ENCODE data around the gene MRPS18B. TPM values are rescaled to one million over a fixed set of nuclear protein-coding genes. Genes with fewer than 3 reads are reported as not detected.

The MRPS18B gene
- total RNA-seq (2021; ENCODE audit: unreplicated experiment) (69.1 TPM), Bru-seq, nascent RNA (percentile 89 among the genes with signal in this experiment), BruChase-seq, experiment 1, labeled RNA remaining after a 2-hour chase (percentile 87 among the genes with signal in this experiment), BruChase-seq, experiment 2, labeled RNA remaining after a 6-hour chase (percentile 90 among the genes with signal in this experiment)
- 60.3 TPM for polyA plus RNA-seq (2012; ENCODE audit: insufficient read length)
- long read RNA-seq, transcript MRPS18B-206 (7 exons, 1,532 nt): major isoform, 71 of 156 reads
- long read RNA-seq, partial matches to known transcripts: 1 of 156 reads
- long read RNA-seq, other reads (novel, unspliced or antisense): 84 of 156 reads

DNA sequence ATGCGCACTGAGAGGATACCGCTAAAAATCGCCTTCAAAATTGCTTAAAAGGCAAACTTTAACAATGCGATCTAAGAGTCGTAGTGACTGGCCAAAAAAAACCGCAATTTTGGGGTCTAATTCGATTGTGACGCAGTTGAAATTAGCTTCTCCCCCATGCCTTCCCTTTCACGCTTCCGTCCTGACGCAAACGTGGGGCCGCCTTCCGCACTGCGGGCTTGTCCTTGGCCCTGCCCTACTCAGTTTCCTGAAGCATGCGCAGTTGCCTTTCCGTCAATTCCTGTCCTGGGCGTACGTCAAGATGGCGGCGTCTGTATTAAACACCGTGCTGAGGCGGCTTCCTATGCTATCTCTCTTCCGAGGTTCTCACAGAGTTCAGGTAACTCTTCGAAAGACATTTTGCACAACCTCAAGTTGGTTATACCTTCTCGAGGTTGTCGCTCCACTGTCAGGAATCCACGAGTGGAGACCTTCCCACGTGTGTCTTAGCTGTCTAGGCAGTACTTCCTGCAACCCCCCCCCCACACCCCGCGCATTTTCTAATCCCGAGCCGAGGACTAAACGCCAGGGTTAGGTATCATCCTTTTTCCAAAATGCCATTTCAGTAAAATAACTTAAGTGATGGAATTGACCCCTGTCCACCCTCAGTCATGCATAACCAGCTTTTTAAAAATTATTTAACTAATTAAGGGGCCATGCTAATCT, at the start of gene MRPS18B:
TSS of gene MRPS18B (plus strand) at position 276 of the 705 bp plus-strand sequence. CDS start at position 302, 26 bp downstream.
- Histone ChIP-seq H3K4me3 (ENCODE audit: low read depth in 2 of 2, low read length in 2 of 2) (peak within 1 kb of the TSS; percentile 71 to 98), H3K27me3 (ENCODE audit: control insufficient read depth, insufficient read depth, low read length) (no peaks in the 10 kb centered on the region), H3K9me3 (ENCODE audit: control insufficient read depth, insufficient read depth, low read depth, low read length) (no peaks in the 10 kb centered on the region), H3K4me1 (ENCODE audit: control insufficient read depth, insufficient read depth, low read length) (peaks cover 26% of the 10 kb centered on the region), H3K27ac (ENCODE audit: low read length) (peak within 1 kb of the TSS; percentile 100), H3K36me3 (ENCODE audit: control insufficient read depth, insufficient read depth, low read length) (peaks cover 22% of the 10 kb centered on the region)
- peak; percentile 90 for ATAC-seq
- TSS peak; percentile 93 for BruUV-seq (replicated peaks)
- TF ChIP-seq SIN3A (IDR thresholded peaks at IDR 0.05; ENCODE audit: borderline replicate concordance, insufficient read depth, low read depth, low read length) (0 out of 2 replicates have a peak, but pooled peaks have one; percentile 78), POLR2AphosphoS5 (IDR thresholded peaks at IDR 0.05; ENCODE audit: low read depth, low read length) (peak; percentile 91), TCF7L2 (IDR thresholded peaks at IDR 0.05; ENCODE audit: low read depth, low read length) (no peak)
- TF ChIP-seq, protein P1, sequence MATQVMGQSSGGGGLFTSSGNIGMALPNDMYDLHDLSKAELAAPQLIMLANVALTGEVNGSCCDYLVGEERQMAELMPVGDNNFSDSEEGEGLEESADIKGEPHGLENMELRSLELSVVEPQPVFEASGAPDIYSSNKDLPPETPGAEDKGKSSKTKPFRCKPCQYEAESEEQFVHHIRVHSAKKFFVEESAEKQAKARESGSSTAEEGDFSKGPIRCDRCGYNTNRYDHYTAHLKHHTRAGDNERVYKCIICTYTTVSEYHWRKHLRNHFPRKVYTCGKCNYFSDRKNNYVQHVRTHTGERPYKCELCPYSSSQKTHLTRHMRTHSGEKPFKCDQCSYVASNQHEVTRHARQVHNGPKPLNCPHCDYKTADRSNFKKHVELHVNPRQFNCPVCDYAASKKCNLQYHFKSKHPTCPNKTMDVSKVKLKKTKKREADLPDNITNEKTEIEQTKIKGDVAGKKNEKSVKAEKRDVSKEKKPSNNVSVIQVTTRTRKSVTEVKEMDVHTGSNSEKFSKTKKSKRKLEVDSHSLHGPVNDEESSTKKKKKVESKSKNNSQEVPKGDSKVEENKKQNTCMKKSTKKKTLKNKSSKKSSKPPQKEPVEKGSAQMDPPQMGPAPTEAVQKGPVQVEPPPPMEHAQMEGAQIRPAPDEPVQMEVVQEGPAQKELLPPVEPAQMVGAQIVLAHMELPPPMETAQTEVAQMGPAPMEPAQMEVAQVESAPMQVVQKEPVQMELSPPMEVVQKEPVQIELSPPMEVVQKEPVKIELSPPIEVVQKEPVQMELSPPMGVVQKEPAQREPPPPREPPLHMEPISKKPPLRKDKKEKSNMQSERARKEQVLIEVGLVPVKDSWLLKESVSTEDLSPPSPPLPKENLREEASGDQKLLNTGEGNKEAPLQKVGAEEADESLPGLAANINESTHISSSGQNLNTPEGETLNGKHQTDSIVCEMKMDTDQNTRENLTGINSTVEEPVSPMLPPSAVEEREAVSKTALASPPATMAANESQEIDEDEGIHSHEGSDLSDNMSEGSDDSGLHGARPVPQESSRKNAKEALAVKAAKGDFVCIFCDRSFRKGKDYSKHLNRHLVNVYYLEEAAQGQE (IDR thresholded peaks at IDR 0.05; ENCODE audit: insufficient read depth in 1 of 2, low read depth in 2 of 2, low read length in 1 of 2): peak in 1 of 2 experiments; percentile 52; a peak in 1 of 4 replicates
- TF ChIP-seq, protein P2, sequence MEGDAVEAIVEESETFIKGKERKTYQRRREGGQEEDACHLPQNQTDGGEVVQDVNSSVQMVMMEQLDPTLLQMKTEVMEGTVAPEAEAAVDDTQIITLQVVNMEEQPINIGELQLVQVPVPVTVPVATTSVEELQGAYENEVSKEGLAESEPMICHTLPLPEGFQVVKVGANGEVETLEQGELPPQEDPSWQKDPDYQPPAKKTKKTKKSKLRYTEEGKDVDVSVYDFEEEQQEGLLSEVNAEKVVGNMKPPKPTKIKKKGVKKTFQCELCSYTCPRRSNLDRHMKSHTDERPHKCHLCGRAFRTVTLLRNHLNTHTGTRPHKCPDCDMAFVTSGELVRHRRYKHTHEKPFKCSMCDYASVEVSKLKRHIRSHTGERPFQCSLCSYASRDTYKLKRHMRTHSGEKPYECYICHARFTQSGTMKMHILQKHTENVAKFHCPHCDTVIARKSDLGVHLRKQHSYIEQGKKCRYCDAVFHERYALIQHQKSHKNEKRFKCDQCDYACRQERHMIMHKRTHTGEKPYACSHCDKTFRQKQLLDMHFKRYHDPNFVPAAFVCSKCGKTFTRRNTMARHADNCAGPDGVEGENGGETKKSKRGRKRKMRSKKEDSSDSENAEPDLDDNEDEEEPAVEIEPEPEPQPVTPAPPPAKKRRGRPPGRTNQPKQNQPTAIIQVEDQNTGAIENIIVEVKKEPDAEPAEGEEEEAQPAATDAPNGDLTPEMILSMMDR (IDR thresholded peaks at IDR 0.05): no peak
- ChIA-PET CTCF (no interaction called here), POLR2A (no interaction called here)
- in situ Hi-C loops (cut with HindIII; ENCODE audit: low pct_unique_long_range_greater_than_20kb, low sequenced_read_pairs): no loop called here
- intact Hi-C loops (cut with micrococcal nuclease; ENCODE audit: unreplicated experiment): no loop called here
- DNase-seq (ENCODE audit: low read depth, low spot score): peak; percentile 97

DNA sequence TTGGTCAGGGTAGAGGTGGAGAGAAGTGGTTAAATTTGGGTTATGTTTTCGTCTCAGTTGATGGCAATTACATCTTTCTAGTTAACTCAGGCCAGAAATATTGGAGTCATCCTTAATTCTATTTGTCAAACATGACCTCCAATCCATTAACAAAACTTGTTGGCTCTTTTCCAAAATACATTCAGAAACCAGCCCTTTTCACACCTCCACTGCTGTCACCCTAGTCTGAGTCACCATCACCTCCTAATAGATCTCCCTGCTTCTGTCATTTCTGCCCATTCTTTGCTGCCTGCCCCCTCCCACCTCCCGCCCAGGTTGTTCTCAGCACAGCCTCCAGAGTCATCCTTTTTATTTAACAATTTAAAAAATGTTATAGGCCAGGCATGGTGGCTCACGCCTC, 49.4 kb upstream of the MRPS18B start:
- ATAC-seq (no peak), DNase-seq (ENCODE audit: low read depth, low spot score) (no peak)
- TF ChIP-seq POLR2AphosphoS5 (IDR thresholded peaks at IDR 0.05; ENCODE audit: low read depth, low read length): no peak
- no peak for TF ChIP-seq SIN3A (IDR thresholded peaks at IDR 0.05; ENCODE audit: borderline replicate concordance, insufficient read depth, low read depth, low read length)
- TF ChIP-seq TCF7L2 (IDR thresholded peaks at IDR 0.05; ENCODE audit: low read depth, low read length): no peak
- TF ChIP-seq, protein P1 (IDR thresholded peaks at IDR 0.05; ENCODE audit: insufficient read depth in 1 of 2, low read depth in 2 of 2, low read length in 1 of 2): no peak
- TF ChIP-seq, protein P2 (IDR thresholded peaks at IDR 0.05): no peak
- ChIA-PET POLR2A (no interaction called here), CTCF (no interaction called here)
- no peak overlapping the region for H3K27ac ChIP-seq (ENCODE audit: low read length)
- no peaks in the 10 kb centered on the region for H3K9me3 ChIP-seq (ENCODE audit: control insufficient read depth, insufficient read depth, low read depth, low read length)
- peaks cover 3% of the 10 kb centered on the region; the same call in 1 of the 2 replicates for H3K36me3 ChIP-seq (ENCODE audit: control insufficient read depth, insufficient read depth, low read length)
- no peaks in the 10 kb centered on the region for H3K27me3 ChIP-seq (ENCODE audit: control insufficient read depth, insufficient read depth, low read length)
- H3K4me1 ChIP-seq (ENCODE audit: control insufficient read depth, insufficient read depth, low read length): peaks cover 20% of the 10 kb centered on the region
- H3K4me3 ChIP-seq (ENCODE audit: low read depth in 2 of 2, low read length in 2 of 2): no peak overlapping the region
- no TSS peak for BruUV-seq (replicated peaks)
- intact Hi-C loops (cut with micrococcal nuclease; ENCODE audit: unreplicated experiment): no loop called here
- in situ Hi-C loops (cut with HindIII; ENCODE audit: low pct_unique_long_range_greater_than_20kb, low sequenced_read_pairs): no loop called here
